ENCODE results near the gene ZDHHC20.
A peak's percentile ranks its signal among the peaks of the same experiment; 100 is the strongest.

Gene ZDHHC20, protein sequence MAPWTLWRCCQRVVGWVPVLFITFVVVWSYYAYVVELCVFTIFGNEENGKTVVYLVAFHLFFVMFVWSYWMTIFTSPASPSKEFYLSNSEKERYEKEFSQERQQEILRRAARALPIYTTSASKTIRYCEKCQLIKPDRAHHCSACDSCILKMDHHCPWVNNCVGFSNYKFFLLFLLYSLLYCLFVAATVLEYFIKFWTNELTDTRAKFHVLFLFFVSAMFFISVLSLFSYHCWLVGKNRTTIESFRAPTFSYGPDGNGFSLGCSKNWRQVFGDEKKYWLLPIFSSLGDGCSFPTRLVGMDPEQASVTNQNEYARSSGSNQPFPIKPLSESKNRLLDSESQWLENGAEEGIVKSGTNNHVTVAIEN

DNA sequence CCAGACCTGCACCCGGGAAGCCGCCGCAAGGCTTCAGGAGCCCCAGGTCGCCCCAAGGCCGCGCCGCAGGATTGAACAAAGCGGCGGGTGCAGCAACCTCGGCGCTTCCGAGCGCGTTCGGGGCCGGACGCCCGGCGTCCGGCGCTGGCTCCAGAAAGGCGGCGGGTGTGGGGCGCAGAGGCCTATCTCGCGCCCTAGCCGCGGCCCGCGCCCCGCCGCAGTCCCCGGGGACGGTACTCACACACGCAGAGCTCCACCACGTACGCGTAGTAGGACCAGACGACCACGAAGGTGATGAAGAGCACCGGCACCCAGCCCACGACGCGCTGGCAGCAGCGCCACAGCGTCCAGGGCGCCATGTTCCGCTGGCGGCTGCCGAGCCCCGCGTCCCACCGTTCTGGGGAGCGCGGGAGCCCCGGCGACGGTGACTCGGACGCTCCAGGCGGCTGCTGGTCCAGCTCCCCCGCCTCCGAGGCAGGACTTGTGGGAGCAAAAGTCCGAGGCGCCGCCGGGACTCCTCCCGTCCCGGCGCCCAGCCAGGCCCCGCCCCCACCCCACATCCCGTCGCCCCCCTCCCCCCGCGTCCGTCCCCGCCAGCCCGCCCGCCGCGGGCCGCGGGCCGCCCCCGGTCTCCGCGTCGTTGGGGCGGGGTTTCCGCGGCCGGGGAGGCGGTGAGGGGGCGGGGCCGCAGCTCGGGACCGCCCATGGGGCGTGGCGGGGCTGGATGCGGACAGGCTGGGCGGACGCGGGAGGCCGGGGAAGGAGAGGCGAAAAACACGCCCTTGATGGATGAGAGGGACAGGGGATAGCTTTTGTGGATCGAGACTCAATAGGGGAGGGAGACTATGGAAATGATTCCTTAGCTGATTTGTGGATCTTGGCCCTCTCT is at the start of gene ZDHHC20:
ZDHHC20 (minus strand) TSS at position 491 of the 889 bp plus-strand sequence; CDS start at position 359, 132 bp downstream.
- peak; percentile 48 for DNase-seq (ENCODE audit: low read depth)
- peak within 1 kb of the TSS; percentile 95 for H3K4me3 ChIP-seq (ENCODE audit: low read depth, low read length)

GRCh38 chr13:21504379-21504778 is 45.3 kb upstream of the ZDHHC20 start:
- DNase-seq (ENCODE audit: low read depth): no peak

DNA sequence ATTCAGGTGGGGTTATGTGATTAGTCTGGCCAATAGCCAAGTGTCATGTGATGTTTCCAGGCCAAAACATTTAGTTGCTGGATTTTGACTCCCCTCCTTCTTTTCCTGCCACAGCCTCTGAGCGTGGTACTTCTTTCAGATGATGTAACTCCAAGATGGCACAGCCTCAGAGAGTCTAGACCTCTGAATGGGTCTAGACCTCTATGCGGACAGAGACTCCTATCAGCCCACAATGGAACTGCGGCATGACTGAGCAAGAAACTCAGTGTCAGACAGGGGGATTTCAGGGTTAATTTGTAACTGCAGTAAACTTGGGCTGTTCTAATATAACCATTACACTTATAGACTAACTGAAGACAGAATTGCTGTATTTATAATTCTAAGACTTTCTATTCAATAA is 42.6 kb upstream of the ZDHHC20 start:
- no peak for DNase-seq (ENCODE audit: low read depth)

More at GRCh38 chr13:21504379-21504778, 45.3 kb upstream of the ZDHHC20 start:
- H3K4me3 ChIP-seq (ENCODE audit: low read depth, low read length): no peak overlapping the region

GRCh38 chr13:21486322-21486721 is 27.2 kb upstream of the ZDHHC20 start:
- H3K4me3 ChIP-seq (ENCODE audit: low read depth, low read length): no peak overlapping the region

More for the DNA sequence above, 42.6 kb upstream of the ZDHHC20 start:
- no peak overlapping the region for H3K4me3 ChIP-seq (ENCODE audit: low read depth, low read length)

DNA sequence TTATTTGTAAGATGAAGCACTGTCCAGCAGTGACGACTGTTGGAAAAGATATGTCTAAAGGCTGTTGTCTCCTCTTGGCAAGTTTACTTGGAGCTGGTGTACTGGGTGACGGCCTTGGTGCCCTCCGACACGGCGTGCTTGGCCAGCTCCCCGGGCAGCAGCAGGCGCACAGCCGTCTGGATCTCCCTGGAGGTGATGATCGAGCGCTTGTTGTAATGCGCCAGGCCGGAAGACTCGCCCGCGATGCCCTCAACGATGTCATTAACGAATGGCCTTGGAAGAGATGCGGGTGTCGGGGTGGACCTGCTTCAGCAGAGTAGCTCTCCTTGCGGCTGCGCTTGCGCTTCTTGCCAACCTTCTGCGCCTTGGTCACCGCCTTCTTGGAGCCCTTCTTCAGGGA is 24.6 kb upstream of the ZDHHC20 start:
- H3K4me3 ChIP-seq (ENCODE audit: low read depth, low read length): no peak overlapping the region
- no peak for DNase-seq (ENCODE audit: low read depth)

More at GRCh38 chr13:21486322-21486721, 27.2 kb upstream of the ZDHHC20 start:
- DNase-seq (ENCODE audit: low read depth): no peak

- H3K4me3 ChIP-seq (ENCODE audit: low read depth, low read length): no peak overlapping the region
- DNase-seq (ENCODE audit: low read depth): no peak
These were observed 22.3 kb upstream of the ZDHHC20 start for GRCh38 chr13:21481359-21481758.

- peak; percentile 28 for DNase-seq (ENCODE audit: low read depth)
- peak overlapping the region; percentile 29 for H3K4me3 ChIP-seq (ENCODE audit: low read depth, low read length)
These were observed 20.0 kb upstream of the ZDHHC20 start for GRCh38 chr13:21478881-21479808.

DNA sequence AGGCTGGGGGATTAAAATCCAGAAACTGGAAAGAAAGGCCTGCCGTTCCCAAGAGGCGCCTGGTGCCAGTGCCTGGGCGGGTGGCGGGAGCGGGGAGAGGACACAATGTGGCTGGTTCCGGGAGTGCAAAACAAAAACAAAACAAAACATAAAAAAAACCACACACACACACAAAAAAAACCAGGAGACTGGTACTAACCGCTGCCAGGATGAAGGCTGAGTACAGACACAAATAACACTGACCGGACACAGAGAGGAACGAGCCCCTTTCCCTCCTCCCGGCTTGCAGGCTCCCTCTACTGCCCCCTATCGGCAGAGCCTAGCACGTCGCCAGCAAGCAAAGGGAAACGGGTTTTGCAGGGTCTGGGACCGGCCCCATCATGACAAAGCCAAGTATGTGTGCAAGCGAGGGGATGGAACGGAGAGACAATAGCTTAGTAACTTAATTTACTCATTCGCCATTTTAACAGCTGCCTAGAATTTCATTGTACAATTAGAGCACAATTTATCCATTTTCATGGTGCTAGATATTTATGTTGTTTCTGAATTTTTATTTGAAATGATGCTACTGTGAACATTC is 17.9 kb upstream of the ZDHHC20 start:
- DNase-seq (ENCODE audit: low read depth): peak; percentile 39
- H3K4me3 ChIP-seq (ENCODE audit: low read depth, low read length): peak overlapping the region; percentile 41

DNA sequence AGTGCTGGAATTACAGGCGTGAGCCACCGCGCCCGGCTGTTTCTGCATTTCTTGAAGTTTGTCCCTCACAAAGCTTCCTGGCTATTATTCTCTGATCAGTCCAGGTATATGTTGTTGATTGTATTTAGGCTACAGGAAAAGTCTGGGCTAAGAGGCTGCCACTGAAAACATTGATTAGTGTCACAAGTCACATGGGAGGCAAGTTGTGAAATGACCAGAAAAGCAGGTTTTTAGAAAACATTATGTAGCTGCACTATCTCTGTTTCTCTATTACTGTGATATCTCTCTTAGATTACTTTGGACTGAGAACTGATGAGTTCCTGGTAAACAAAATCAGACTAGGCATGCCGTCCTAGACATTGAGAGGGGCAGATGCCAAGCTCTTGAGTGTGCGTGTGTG is 16.0 kb upstream of the ZDHHC20 start:
- no peak overlapping the region for H3K4me3 ChIP-seq (ENCODE audit: low read depth, low read length)
- DNase-seq (ENCODE audit: low read depth): no peak

DNA sequence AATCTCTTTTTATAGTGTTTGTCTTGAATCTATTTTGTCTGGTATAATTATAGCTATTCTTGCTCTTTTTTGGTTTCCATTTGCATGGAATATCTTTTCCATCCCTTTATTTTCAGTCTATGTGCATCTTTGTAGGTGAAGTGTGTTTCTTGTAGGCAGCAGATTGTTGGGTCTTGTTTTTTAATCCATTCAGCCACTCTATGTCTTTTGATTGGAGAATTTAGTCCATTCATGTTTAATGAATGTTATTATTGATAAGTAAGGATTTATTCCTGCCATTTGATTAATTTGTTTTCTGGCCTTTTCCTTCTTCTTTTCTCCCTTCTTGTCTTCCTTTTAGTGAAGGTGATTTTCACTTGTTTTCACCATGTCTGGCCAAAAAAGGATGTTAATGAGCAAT is 11.7 kb upstream of the ZDHHC20 start:
- DNase-seq (ENCODE audit: low read depth): no peak
- H3K4me3 ChIP-seq (ENCODE audit: low read depth, low read length): no peak overlapping the region

DNA sequence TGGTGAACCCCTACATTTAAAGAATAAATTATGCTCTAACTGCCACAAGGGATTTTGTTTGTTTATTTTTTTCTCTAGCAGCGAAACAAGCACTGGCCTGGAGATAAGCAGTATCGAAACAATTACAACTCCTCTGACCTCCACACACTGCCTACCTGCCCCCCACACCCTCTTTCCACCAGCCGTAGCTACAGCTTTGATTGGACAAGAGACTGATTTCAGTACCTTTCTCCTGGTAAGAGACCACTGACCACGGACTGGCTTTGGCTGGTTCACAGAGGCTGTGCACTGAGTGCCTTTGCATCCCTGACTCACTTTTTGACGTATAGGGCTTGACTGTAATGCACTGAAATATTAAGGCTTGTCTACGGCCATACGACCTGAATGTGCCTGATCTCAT is 7.4 kb upstream of the ZDHHC20 start:
- no peak for DNase-seq (ENCODE audit: low read depth)
- no peak overlapping the region for H3K4me3 ChIP-seq (ENCODE audit: low read depth, low read length)

- DNase-seq (ENCODE audit: low read depth): no peak
- H3K4me3 ChIP-seq (ENCODE audit: low read depth, low read length): no peak overlapping the region
These were observed 6.6 kb upstream of the ZDHHC20 start for GRCh38 chr13:21465710-21466160.

GRCh38 chr13:21463424-21463823 is 4.3 kb upstream of the ZDHHC20 start:
- DNase-seq (ENCODE audit: low read depth): no peak
- no peak overlapping the region for H3K4me3 ChIP-seq (ENCODE audit: low read depth, low read length)

- no peak for DNase-seq (ENCODE audit: low read depth)
These were observed 2.0 kb upstream of the ZDHHC20 start for GRCh38 chr13:21461131-21461530.

GRCh38 chr13:21458451-21458812 is 671 bp downstream of the ZDHHC20 start:
- peak overlapping the region; percentile 95 for H3K4me3 ChIP-seq (ENCODE audit: low read depth, low read length)
- DNase-seq (ENCODE audit: low read depth): no peak

More at GRCh38 chr13:21461131-21461530, 2.0 kb upstream of the ZDHHC20 start:
- H3K4me3 ChIP-seq (ENCODE audit: low read depth, low read length): no peak overlapping the region

DNA sequence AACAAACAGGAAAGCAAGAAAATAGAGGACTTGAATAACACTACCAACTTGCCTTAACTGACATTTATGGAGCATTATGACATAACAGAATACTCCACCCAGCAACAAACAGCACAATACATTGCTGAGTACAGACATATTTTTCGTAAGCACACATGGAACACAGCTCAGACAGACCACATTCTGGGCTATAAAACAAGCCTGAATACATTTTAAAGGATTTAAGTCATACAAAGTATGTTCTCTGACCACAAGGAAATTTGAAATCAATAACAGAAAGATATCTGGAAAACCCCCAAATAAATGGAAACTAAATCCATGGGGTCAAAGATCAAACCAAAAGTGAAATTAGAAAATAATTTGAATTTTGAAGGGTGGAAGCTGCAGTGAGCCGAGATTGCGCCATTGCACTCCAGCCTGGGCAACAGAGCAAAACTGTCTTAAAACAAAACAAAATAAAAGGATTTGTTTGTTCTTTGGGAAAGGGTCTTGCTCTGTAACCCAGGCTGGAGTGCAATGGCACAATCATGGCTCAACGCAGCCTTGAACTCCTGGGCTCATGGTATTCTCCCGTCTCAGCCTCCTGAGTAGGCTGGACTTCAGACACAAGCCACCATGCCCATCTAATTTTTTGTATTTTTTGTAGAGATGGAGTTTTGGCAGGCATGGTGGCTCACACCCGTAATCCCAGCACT is 5.6 kb downstream of the ZDHHC20 start:
- no peak for DNase-seq (ENCODE audit: low read depth)
- no peak overlapping the region for H3K4me3 ChIP-seq (ENCODE audit: low read depth, low read length)

GRCh38 chr13:21450936-21451335 is 8.2 kb downstream of the ZDHHC20 start:
- H3K4me3 ChIP-seq (ENCODE audit: low read depth, low read length): no peak overlapping the region

GRCh38 chr13:21446656-21447055 is 12.4 kb downstream of the ZDHHC20 start:
- DNase-seq (ENCODE audit: low read depth): no peak
- H3K4me3 ChIP-seq (ENCODE audit: low read depth, low read length): no peak overlapping the region

More at GRCh38 chr13:21450936-21451335, 8.2 kb downstream of the ZDHHC20 start:
- DNase-seq (ENCODE audit: low read depth): no peak

All from skeletal muscle cell (primary cell).